ENCODE measurements around the gene CLVS2.

Gene CLVS2

GRCh38 chr6:123027408-123027807 lies 31.4 kb downstream of the CLVS2 start:
- no peak overlapping the region for H3K9ac ChIP-seq (ENCODE audit: low read length)
- no peaks in the 10 kb centered on the region for H3K36me3 ChIP-seq (replicated peaks; ENCODE audit: insufficient read depth, low read length)
- H3K9me3 ChIP-seq (replicated peaks; ENCODE audit: insufficient read depth, low read length): no peaks in the 10 kb centered on the region
- no peak for TF ChIP-seq EZH2phosphoT487 (IDR thresholded peaks at IDR 0.05; ENCODE audit: low read length)
- TF ChIP-seq CTCF (IDR thresholded peaks at IDR 0.05; ENCODE audit: low read length): no peak
- no peak for TF ChIP-seq EZH2 (optimal IDR thresholded peaks at IDR 0.05; ENCODE audit: low read depth, low read length)
- H3K27me3 ChIP-seq (replicated peaks; ENCODE audit: insufficient read depth, low read length): no peaks in the 10 kb centered on the region
- DNase-seq: no peak
- H3F3A ChIP-seq (ENCODE audit: insufficient read depth, low read length): no peaks in the 10 kb centered on the region
- H3K9me2 ChIP-seq (replicated peaks; ENCODE audit: insufficient read depth, low read length): no peaks in the 10 kb centered on the region
- H3K79me2 ChIP-seq (ENCODE audit: low read length): no peaks in the 10 kb centered on the region
- H3K4me3 ChIP-seq (ENCODE audit: low read length): no peak overlapping the region
- no peaks in the 10 kb centered on the region for H3K4me1 ChIP-seq (ENCODE audit: low read length)
- no peak overlapping the region for H3K4me2 ChIP-seq (ENCODE audit: low read depth, low read length)
- no peaks in the 10 kb centered on the region for H4K20me1 ChIP-seq (ENCODE audit: insufficient read depth, low read length)
- H3K27ac ChIP-seq (ENCODE audit: low read length): no peak overlapping the region
- H2AFZ ChIP-seq (ENCODE audit: low read length): no peak overlapping the region

- Histone ChIP-seq H3K27ac (ENCODE audit: low read length) (no peak overlapping the region), H3F3A (ENCODE audit: insufficient read depth, low read length) (no peaks in the 10 kb centered on the region)
Observed at GRCh38 chr6:123028263-123028662, 32.2 kb downstream of the CLVS2 start.

GRCh38 chr6:123030282-123030681 lies 34.2 kb downstream of the CLVS2 start:
- H3K9me3 ChIP-seq (replicated peaks; ENCODE audit: insufficient read depth, low read length): no peaks in the 10 kb centered on the region
- no peaks in the 10 kb centered on the region for H3K4me1 ChIP-seq (ENCODE audit: low read length)
- no peaks in the 10 kb centered on the region for H3K27me3 ChIP-seq (replicated peaks; ENCODE audit: insufficient read depth, low read length)
- no peaks in the 10 kb centered on the region for H3K9me2 ChIP-seq (replicated peaks; ENCODE audit: insufficient read depth, low read length)
- no peaks in the 10 kb centered on the region for H4K20me1 ChIP-seq (ENCODE audit: insufficient read depth, low read length)
- H3K27ac ChIP-seq (ENCODE audit: low read length): no peak overlapping the region
- no peak for TF ChIP-seq EZH2 (optimal IDR thresholded peaks at IDR 0.05; ENCODE audit: low read depth, low read length)
- no peak for TF ChIP-seq CTCF (IDR thresholded peaks at IDR 0.05; ENCODE audit: low read length)
- no peak for TF ChIP-seq EZH2phosphoT487 (IDR thresholded peaks at IDR 0.05; ENCODE audit: low read length)
- no peak overlapping the region for H3K9ac ChIP-seq (ENCODE audit: low read length)
- no peak overlapping the region for H3K4me2 ChIP-seq (ENCODE audit: low read depth, low read length)
- H2AFZ ChIP-seq (ENCODE audit: low read length): no peak overlapping the region
- no peak for DNase-seq
- no peaks in the 10 kb centered on the region for H3F3A ChIP-seq (ENCODE audit: insufficient read depth, low read length)
- no peaks in the 10 kb centered on the region for H3K79me2 ChIP-seq (ENCODE audit: low read length)
- H3K4me3 ChIP-seq (ENCODE audit: low read length): no peak overlapping the region
- H3K36me3 ChIP-seq (replicated peaks; ENCODE audit: insufficient read depth, low read length): no peaks in the 10 kb centered on the region

More at GRCh38 chr6:123028263-123028662, 32.2 kb downstream of the CLVS2 start:
- Histone ChIP-seq H3K9me3 (replicated peaks; ENCODE audit: insufficient read depth, low read length) (no peaks in the 10 kb centered on the region), H3K4me2 (ENCODE audit: low read depth, low read length) (no peak overlapping the region), H3K4me3 (ENCODE audit: low read length) (no peak overlapping the region), H3K27me3 (replicated peaks; ENCODE audit: insufficient read depth, low read length) (no peaks in the 10 kb centered on the region), H2AFZ (ENCODE audit: low read length) (no peak overlapping the region), H4K20me1 (ENCODE audit: insufficient read depth, low read length) (no peaks in the 10 kb centered on the region), H3K9me2 (replicated peaks; ENCODE audit: insufficient read depth, low read length) (no peaks in the 10 kb centered on the region), H3K9ac (ENCODE audit: low read length) (no peak overlapping the region), H3K36me3 (replicated peaks; ENCODE audit: insufficient read depth, low read length) (no peaks in the 10 kb centered on the region), H3K4me1 (ENCODE audit: low read length) (no peaks in the 10 kb centered on the region), H3K79me2 (ENCODE audit: low read length) (no peaks in the 10 kb centered on the region)
- no peak for DNase-seq
- no peak for TF ChIP-seq CTCF (IDR thresholded peaks at IDR 0.05; ENCODE audit: low read length)
- TF ChIP-seq EZH2phosphoT487 (IDR thresholded peaks at IDR 0.05; ENCODE audit: low read length): no peak
- TF ChIP-seq EZH2 (optimal IDR thresholded peaks at IDR 0.05; ENCODE audit: low read depth, low read length): no peak

Data from MM.1S (cell line).